ENCODE data around the gene THADA. TPM values are rescaled to one million over a fixed set of nuclear protein-coding genes. Genes with fewer than 3 reads are reported as not detected.

The THADA gene
- total RNA-seq, 1 experiment from 2014 or later, result 27.5 TPM

DNA sequence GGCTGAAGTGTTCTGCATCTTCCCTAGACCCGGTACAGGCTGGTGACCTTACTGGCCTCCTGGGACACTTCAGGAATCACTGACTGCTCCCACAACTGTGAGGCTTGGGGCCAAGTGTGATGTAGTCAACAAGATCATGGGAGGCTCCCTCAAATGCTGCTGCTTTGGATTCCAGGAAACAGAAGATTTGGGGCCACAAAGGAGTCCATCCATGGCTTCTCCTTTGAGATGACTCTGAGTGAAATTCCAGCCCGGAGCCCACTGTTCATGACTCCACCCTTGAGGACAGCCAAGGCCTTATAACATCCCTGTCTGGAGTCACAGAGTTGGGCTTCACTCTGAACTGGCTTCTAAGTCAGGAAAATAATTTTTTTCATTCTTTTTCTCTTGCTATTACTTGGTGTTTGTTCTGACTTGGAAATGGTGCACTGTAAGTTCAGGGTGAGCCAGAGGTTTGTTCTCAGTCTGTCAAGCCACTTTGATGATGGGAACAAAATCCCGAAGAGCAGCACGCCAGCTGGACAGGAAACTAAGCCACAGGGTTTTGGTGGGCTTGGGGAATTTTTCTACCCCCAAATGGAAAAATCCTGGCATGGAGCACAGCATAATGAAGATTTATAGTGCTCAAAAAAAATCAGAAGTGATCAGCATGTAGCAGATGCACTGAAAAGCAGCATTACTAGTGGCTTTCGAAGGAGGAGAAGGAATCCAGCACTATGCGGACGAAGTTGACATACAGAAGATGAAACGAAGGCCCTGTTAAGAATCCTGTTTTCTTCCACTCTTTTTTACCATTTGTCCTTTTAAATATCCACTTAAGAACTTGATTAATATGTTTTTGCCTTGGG is 271.4 kb downstream of the THADA start:
- Mint-ChIP-seq H3K4me1 (no peaks in the 10 kb centered on the region), H3K27ac (no peak overlapping the region), H3K4me3 (no peak overlapping the region), H3K9me3 (no peaks in the 10 kb centered on the region), H3K27me3 (ENCODE audit: low read depth) (no peaks in the 10 kb centered on the region), H3K36me3 (no peaks in the 10 kb centered on the region)
- DNase-seq (ENCODE audit: low spot score) (no peak), ATAC-seq (no peak)
- TF ChIP-seq, protein P1, sequence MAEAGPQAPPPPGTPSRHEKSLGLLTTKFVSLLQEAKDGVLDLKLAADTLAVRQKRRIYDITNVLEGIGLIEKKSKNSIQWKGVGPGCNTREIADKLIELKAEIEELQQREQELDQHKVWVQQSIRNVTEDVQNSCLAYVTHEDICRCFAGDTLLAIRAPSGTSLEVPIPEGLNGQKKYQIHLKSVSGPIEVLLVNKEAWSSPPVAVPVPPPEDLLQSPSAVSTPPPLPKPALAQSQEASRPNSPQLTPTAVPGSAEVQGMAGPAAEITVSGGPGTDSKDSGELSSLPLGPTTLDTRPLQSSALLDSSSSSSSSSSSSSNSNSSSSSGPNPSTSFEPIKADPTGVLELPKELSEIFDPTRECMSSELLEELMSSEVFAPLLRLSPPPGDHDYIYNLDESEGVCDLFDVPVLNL (CRISPR knock-in tag; IDR thresholded peaks at IDR 0.05; ENCODE audit: borderline replicate concordance, low read depth), result no peak
- no peak for TF ChIP-seq TEAD4 (CRISPR knock-in tag; IDR thresholded peaks at IDR 0.05)
- POLR2A ChIA-PET, result interaction anchor here (0.6 kb wide), 1 partner anchor 25 kb away, joined by 6 read pairs; no protein-coding TSS in a partner anchor
- CTCF ChIA-PET, result no interaction called here

DNA sequence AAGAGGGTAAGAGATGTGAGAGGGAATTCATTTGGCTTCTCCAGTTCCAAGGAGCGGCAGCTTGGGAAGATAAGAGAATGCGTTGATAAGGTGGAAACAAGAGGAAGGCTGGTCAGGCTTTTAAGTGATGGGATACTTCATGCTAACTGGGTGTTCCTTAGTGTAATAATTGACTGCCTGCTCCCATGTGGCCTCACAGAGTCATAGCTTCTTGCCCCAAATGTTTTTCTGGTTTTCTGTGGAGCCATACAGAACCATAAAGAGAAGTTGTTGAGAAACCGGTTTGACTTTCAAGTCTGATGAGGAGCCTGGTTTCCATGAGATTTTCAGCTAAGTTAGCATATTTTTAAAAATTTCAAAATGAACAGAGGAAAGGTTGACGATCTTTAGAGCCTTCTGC is 272.0 kb downstream of the THADA start:
- H3K4me1 Mint-ChIP-seq, result no peaks in the 10 kb centered on the region
- TF ChIP-seq NFATC4 (CRISPR knock-in tag; IDR thresholded peaks at IDR 0.05) (no peak), ZNF219 (CRISPR knock-in tag; IDR thresholded peaks at IDR 0.05; ENCODE audit: borderline replicate concordance) (no peak), FOXP1 (CRISPR knock-in tag; IDR thresholded peaks at IDR 0.05; ENCODE audit: borderline replicate concordance) (no peak), MXD4 (CRISPR knock-in tag; IDR thresholded peaks at IDR 0.05; ENCODE audit: borderline replicate concordance) (no peak), OVOL2 (CRISPR knock-in tag; IDR thresholded peaks at IDR 0.05; ENCODE audit: borderline replicate concordance) (no peak)
- TF ChIP-seq, protein P2, sequence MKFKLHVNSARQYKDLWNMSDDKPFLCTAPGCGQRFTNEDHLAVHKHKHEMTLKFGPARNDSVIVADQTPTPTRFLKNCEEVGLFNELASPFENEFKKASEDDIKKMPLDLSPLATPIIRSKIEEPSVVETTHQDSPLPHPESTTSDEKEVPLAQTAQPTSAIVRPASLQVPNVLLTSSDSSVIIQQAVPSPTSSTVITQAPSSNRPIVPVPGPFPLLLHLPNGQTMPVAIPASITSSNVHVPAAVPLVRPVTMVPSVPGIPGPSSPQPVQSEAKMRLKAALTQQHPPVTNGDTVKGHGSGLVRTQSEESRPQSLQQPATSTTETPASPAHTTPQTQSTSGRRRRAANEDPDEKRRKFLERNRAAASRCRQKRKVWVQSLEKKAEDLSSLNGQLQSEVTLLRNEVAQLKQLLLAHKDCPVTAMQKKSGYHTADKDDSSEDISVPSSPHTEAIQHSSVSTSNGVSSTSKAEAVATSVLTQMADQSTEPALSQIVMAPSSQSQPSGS (CRISPR knock-in tag; IDR thresholded peaks at IDR 0.05; ENCODE audit: borderline replicate concordance, low read depth), result no peak
- TF ChIP-seq, protein P3, sequence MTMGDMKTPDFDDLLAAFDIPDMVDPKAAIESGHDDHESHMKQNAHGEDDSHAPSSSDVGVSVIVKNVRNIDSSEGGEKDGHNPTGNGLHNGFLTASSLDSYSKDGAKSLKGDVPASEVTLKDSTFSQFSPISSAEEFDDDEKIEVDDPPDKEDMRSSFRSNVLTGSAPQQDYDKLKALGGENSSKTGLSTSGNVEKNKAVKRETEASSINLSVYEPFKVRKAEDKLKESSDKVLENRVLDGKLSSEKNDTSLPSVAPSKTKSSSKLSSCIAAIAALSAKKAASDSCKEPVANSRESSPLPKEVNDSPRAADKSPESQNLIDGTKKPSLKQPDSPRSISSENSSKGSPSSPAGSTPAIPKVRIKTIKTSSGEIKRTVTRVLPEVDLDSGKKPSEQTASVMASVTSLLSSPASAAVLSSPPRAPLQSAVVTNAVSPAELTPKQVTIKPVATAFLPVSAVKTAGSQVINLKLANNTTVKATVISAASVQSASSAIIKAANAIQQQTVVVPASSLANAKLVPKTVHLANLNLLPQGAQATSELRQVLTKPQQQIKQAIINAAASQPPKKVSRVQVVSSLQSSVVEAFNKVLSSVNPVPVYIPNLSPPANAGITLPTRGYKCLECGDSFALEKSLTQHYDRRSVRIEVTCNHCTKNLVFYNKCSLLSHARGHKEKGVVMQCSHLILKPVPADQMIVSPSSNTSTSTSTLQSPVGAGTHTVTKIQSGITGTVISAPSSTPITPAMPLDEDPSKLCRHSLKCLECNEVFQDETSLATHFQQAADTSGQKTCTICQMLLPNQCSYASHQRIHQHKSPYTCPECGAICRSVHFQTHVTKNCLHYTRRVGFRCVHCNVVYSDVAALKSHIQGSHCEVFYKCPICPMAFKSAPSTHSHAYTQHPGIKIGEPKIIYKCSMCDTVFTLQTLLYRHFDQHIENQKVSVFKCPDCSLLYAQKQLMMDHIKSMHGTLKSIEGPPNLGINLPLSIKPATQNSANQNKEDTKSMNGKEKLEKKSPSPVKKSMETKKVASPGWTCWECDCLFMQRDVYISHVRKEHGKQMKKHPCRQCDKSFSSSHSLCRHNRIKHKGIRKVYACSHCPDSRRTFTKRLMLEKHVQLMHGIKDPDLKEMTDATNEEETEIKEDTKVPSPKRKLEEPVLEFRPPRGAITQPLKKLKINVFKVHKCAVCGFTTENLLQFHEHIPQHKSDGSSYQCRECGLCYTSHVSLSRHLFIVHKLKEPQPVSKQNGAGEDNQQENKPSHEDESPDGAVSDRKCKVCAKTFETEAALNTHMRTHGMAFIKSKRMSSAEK (CRISPR knock-in tag; IDR thresholded peaks at IDR 0.05; ENCODE audit: borderline replicate concordance), result no peak
- ATAC-seq (no peak), DNase-seq (ENCODE audit: low spot score) (no peak)
- H3K27me3 Mint-ChIP-seq (ENCODE audit: low read depth), result no peaks in the 10 kb centered on the region
- POLR2A ChIA-PET, result interaction anchor here (0.6 kb wide), 1 partner anchor 24 kb away, joined by 6 read pairs; no protein-coding TSS in a partner anchor
- no peaks in the 10 kb centered on the region for H3K9me3 Mint-ChIP-seq
- H3K36me3 Mint-ChIP-seq, result no peaks in the 10 kb centered on the region
- no peak overlapping the region for H3K4me3 Mint-ChIP-seq
- no peak overlapping the region for H3K27ac Mint-ChIP-seq
- CTCF ChIA-PET, result no interaction called here

DNA sequence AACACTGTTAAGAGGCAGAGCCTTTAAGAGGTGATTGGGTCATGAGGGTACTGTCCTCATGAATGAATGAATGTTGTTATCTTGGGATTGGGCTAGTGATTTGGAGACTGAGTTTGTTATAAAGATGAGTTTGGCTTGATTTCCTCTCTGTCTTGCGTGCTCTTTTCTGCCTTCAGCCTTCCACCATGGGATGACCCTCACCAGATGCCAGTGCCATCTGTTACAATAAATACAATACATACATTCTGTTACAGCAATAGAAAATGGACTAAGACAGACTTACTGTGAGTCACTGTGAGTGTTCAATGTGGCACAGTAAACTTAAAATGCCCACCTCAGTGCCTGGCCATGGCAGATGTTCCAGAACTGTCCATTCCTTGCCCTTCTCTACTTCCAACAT is 274.4 kb downstream of the THADA start:
- H3K27me3 Mint-ChIP-seq (ENCODE audit: low read depth), result no peaks in the 10 kb centered on the region
- POLR2A ChIA-PET, result no interaction called here
- no peaks in the 10 kb centered on the region for H3K4me1 Mint-ChIP-seq
- DNase-seq (ENCODE audit: low spot score) (no peak), ATAC-seq (no peak)
- CTCF ChIA-PET, result no interaction called here
- TF ChIP-seq NFYB (CRISPR knock-in tag; conservative IDR thresholded peaks at IDR 0.05; ENCODE audit: low read depth), result no peak
- no peak for TF ChIP-seq MXD4 (CRISPR knock-in tag; IDR thresholded peaks at IDR 0.05; ENCODE audit: borderline replicate concordance)
- no peak for TF ChIP-seq RORB (CRISPR knock-in tag; IDR thresholded peaks at IDR 0.05)
- no peak for TF ChIP-seq ELF4 (CRISPR knock-in tag; IDR thresholded peaks at IDR 0.05; ENCODE audit: low read depth)
- TF ChIP-seq NFE2L1 (CRISPR knock-in tag; IDR thresholded peaks at IDR 0.05), result no peak
- TF ChIP-seq, protein P4, sequence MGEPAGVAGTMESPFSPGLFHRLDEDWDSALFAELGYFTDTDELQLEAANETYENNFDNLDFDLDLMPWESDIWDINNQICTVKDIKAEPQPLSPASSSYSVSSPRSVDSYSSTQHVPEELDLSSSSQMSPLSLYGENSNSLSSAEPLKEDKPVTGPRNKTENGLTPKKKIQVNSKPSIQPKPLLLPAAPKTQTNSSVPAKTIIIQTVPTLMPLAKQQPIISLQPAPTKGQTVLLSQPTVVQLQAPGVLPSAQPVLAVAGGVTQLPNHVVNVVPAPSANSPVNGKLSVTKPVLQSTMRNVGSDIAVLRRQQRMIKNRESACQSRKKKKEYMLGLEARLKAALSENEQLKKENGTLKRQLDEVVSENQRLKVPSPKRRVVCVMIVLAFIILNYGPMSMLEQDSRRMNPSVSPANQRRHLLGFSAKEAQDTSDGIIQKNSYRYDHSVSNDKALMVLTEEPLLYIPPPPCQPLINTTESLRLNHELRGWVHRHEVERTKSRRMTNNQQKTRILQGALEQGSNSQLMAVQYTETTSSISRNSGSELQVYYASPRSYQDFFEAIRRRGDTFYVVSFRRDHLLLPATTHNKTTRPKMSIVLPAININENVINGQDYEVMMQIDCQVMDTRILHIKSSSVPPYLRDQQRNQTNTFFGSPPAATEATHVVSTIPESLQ (CRISPR knock-in tag; IDR thresholded peaks at IDR 0.05), result no peak
- TF ChIP-seq, protein P5, sequence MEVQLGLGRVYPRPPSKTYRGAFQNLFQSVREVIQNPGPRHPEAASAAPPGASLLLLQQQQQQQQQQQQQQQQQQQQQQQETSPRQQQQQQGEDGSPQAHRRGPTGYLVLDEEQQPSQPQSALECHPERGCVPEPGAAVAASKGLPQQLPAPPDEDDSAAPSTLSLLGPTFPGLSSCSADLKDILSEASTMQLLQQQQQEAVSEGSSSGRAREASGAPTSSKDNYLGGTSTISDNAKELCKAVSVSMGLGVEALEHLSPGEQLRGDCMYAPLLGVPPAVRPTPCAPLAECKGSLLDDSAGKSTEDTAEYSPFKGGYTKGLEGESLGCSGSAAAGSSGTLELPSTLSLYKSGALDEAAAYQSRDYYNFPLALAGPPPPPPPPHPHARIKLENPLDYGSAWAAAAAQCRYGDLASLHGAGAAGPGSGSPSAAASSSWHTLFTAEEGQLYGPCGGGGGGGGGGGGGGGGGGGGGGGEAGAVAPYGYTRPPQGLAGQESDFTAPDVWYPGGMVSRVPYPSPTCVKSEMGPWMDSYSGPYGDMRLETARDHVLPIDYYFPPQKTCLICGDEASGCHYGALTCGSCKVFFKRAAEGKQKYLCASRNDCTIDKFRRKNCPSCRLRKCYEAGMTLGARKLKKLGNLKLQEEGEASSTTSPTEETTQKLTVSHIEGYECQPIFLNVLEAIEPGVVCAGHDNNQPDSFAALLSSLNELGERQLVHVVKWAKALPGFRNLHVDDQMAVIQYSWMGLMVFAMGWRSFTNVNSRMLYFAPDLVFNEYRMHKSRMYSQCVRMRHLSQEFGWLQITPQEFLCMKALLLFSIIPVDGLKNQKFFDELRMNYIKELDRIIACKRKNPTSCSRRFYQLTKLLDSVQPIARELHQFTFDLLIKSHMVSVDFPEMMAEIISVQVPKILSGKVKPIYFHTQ (CRISPR knock-in tag; IDR thresholded peaks at IDR 0.05), result no peak
- TF ChIP-seq JAZF1 (CRISPR knock-in tag; IDR thresholded peaks at IDR 0.05), result no peak
- no peaks in the 10 kb centered on the region for H3K9me3 Mint-ChIP-seq
- no peak overlapping the region for H3K27ac Mint-ChIP-seq
- no peaks in the 10 kb centered on the region for H3K36me3 Mint-ChIP-seq
- H3K4me3 Mint-ChIP-seq, result no peak overlapping the region
